ENCODE data around the gene B3GALT4. TPM values are rescaled to one million over a fixed set of nuclear protein-coding genes. Genes with fewer than 3 reads are reported as not detected.
A peak's percentile ranks its signal among the peaks of the same experiment; 100 is the strongest.

The B3GALT4 gene
- total and polyA plus RNA-seq, 2 of the 13 experiments (the other 11 are each of a cell fraction or from before 2014, with no cell fraction given): 0.04 to 0.27 TPM

GRCh38 chr6:33236852-33237251, 40.1 kb upstream of the B3GALT4 start:
- Histone ChIP-seq H3K79me2 (ENCODE audit: insufficient read depth, low read length) (no peaks in the 10 kb centered on the region), H3K27ac (ENCODE audit: extremely low read length, insufficient read depth, low read length) (no peak overlapping the region), H4K20me1 (ENCODE audit: insufficient read depth, low read length) (no peaks in the 10 kb centered on the region), H3K9ac (ENCODE audit: insufficient read depth, low read depth, low read length) (no peak overlapping the region), H3K4me1 (ENCODE audit: insufficient read depth, low read length) (no peaks in the 10 kb centered on the region), H3K36me3 (replicated peaks in 1 of 2; ENCODE audit: control insufficient read depth in 1 of 2, insufficient read depth in 2 of 2, low read length in 2 of 2) (no peaks in the 10 kb centered on the region), H3K9me3 (ENCODE audit: low read length) (no peaks in the 10 kb centered on the region), H3K27me3 (ENCODE audit: control insufficient read depth in 1 of 2, insufficient read depth in 2 of 2, low read length in 2 of 2) (peaks cover 2 to 44% of the 10 kb centered on the region in 2 experiments; a peak in 4 of 5 replicates), H3K4me2 (ENCODE audit: low read depth, low read length) (no peak overlapping the region), H2AFZ (ENCODE audit: low read length) (no peak overlapping the region), H3K4me3 (replicated peaks in 1 of 3; ENCODE audit: insufficient read depth in 1 of 3, low read depth in 2 of 3, low read length in 3 of 3) (no peak overlapping the region)
- TF ChIP-seq SOX5 (CRISPR knock-in tag; IDR thresholded peaks at IDR 0.05; ENCODE audit: borderline replicate concordance): no peak
- 0 out of 2 replicates have a peak, but pooled peaks have one; percentile 16 for TF ChIP-seq CEBPB (IDR thresholded peaks at IDR 0.05; ENCODE audit: borderline replicate concordance, low read depth, low read length)
- no peak for TF ChIP-seq ZSCAN12 (CRISPR knock-in tag; IDR thresholded peaks at IDR 0.05)
- no peak for TF ChIP-seq HINFP (CRISPR knock-in tag; IDR thresholded peaks at IDR 0.05; ENCODE audit: low read depth)
- no peak for TF ChIP-seq ELF1 (CRISPR knock-in tag; IDR thresholded peaks at IDR 0.05)
- intact Hi-C loops (cut with micrococcal nuclease; ENCODE audit: unreplicated experiment) (no loop called here), in situ Hi-C loops (cut with HindIII; ENCODE audit: extremely low pct_ligation_motif_present, low pct_unique_long_range_greater_than_20kb) (no loop called here)
- no TSS peak for BruUV-seq (replicated peaks)
- ChIA-PET POLR2A (interaction anchor here (3.4 kb wide), 1 partner anchor 12 kb away, joined by 16 read pairs; no protein-coding TSS in a partner anchor), CTCF (ENCODE audit: low intra/inter-chr PET ratio, low total read pairs) (no interaction called here)
- 40% methylated on average over 6 of the region's 6 CpGs for WGBS (ENCODE audit: low lambda C conversion rate)
- FAIRE-seq: no peak
- no peak for DNase-seq (ENCODE audit: low spot score)
- ATAC-seq: no peak

- in situ Hi-C loops (cut with HindIII; ENCODE audit: extremely low pct_ligation_motif_present, low pct_unique_long_range_greater_than_20kb): no loop called here
- CTCF ChIA-PET (ENCODE audit: low intra/inter-chr PET ratio, low total read pairs): no interaction called here
- H3K27me3 ChIP-seq (ENCODE audit: control insufficient read depth in 1 of 2, insufficient read depth in 2 of 2, low read length in 2 of 2): peaks cover 2 to 44% of the 10 kb centered on the region in 2 experiments; a peak in 4 of 5 replicates
Observed at GRCh38 chr6:33237741-33238140, 39.2 kb upstream of the B3GALT4 start.

More at GRCh38 chr6:33237741-33238140, 39.2 kb upstream of the B3GALT4 start:
- TF ChIP-seq CEBPB (IDR thresholded peaks at IDR 0.05; ENCODE audit: borderline replicate concordance, low read depth, low read length): peak; percentile 17; the same call in 1 of the 2 replicates
- no peak for TF ChIP-seq KLF12 (CRISPR knock-in tag; IDR thresholded peaks at IDR 0.05; ENCODE audit: borderline replicate concordance)
- DNase-seq (ENCODE audit: low spot score) (no peak), FAIRE-seq (no peak), ATAC-seq (no peak)
- 15% methylated on average over 2 of the region's 2 CpGs for WGBS (ENCODE audit: low lambda C conversion rate)
- H3K4me2 ChIP-seq (ENCODE audit: low read depth, low read length): no peak overlapping the region
- no peak overlapping the region for H3K9ac ChIP-seq (ENCODE audit: insufficient read depth, low read depth, low read length)
- no peak overlapping the region for H3K27ac ChIP-seq (ENCODE audit: extremely low read length, insufficient read depth, low read length)
- no peaks in the 10 kb centered on the region for H3K9me3 ChIP-seq (ENCODE audit: low read length)
- intact Hi-C loops (cut with micrococcal nuclease; ENCODE audit: unreplicated experiment): no loop called here
- POLR2A ChIA-PET: interaction anchor here (0.8 to 3.4 kb wide), 2 partner anchors 11 to 29 kb away, joined by 3 to 16 read pairs; partner anchors contain the start of gene RING1
- H3K4me3 ChIP-seq (replicated peaks in 1 of 3; ENCODE audit: insufficient read depth in 1 of 3, low read depth in 2 of 3, low read length in 3 of 3): no peak overlapping the region
- H3K4me1 ChIP-seq (ENCODE audit: insufficient read depth, low read length): no peaks in the 10 kb centered on the region
- BruUV-seq (replicated peaks): no TSS peak
- H3K36me3 ChIP-seq (replicated peaks in 1 of 2; ENCODE audit: control insufficient read depth in 1 of 2, insufficient read depth in 2 of 2, low read length in 2 of 2): no peaks in the 10 kb centered on the region
- H3K79me2 ChIP-seq (ENCODE audit: insufficient read depth, low read length): no peaks in the 10 kb centered on the region
- no peak overlapping the region for H2AFZ ChIP-seq (ENCODE audit: low read length)
- H4K20me1 ChIP-seq (ENCODE audit: insufficient read depth, low read length): no peaks in the 10 kb centered on the region
